Calu3 (cell line): ENCODE results near the gene PRL. TPM values are rescaled to one million over a fixed set of nuclear protein-coding genes. Genes with fewer than 3 reads are reported as not detected.

Experiments
- BruUV-seq: library from RNA; stranded (reverse); fragments of 400-500 nt; replicated peaks from 2 replicates; lab custom pipeline; 2021; lab: Mats Ljungman, UMichigan
- CTCF ChIA-PET: fragments of 300-600 bp; sonication (Branson Sonifier 250); formaldehyde crosslinking; loops from one replicate; lab custom pipeline; 2022; ENCODE audit warnings: antibody characterized with exemption; lab: Charles Lee
- DNase-seq: peaks from one replicate; pipeline ENCODE4 v3.0.0; 2022
- H3K27ac Mint-ChIP-seq: one replicate; pipeline ENCODE4 v1.8.0; 2022; ENCODE audit warnings: mixed read lengths; ENCODE audit not compliant: unreplicated experiment
- H3K27me3 Mint-ChIP-seq: one replicate; pipeline ENCODE4 v1.8.0; 2022; ENCODE audit warnings: mixed read lengths; ENCODE audit not compliant: unreplicated experiment
- H3K36me3 Mint-ChIP-seq: one replicate; pipeline ENCODE4 v1.8.0; 2022; ENCODE audit warnings: mild to moderate bottlenecking, moderate library complexity, mixed read lengths; ENCODE audit not compliant: insufficient read depth, unreplicated experiment
- H3K4me1 Mint-ChIP-seq: one replicate; pipeline ENCODE4 v1.8.0; 2022; ENCODE audit warnings: mild to moderate bottlenecking, low read depth, mixed read lengths; ENCODE audit not compliant: unreplicated experiment
- H3K4me3 Mint-ChIP-seq: one replicate; pipeline ENCODE4 v1.8.0; 2022; ENCODE audit warnings: mild to moderate bottlenecking, low read depth, moderate library complexity, mixed read lengths; ENCODE audit not compliant: unreplicated experiment
- H3K9me3 Mint-ChIP-seq: one replicate; pipeline ENCODE4 v1.8.0; 2022; ENCODE audit warnings: low read depth, mixed read lengths; ENCODE audit not compliant: unreplicated experiment
- intact Hi-C: fragments of 100-400 bp; cut with micrococcal nuclease; formaldehyde crosslinking; loops from one replicate; pipeline ENCODE4 v1.10.0; 2022; ENCODE audit not compliant: unreplicated experiment
- total RNA-seq: library from RNA; stranded (reverse); gene quantifications from 2 replicates; pipeline ENCODE4 v1.2.3, GENCODE V29; 2022
- TF ChIP-seq, protein P1 (sequence below): fragments of 200-600 bp; IDR thresholded peaks from one replicate; pipeline ENCODE4 v1.8.0; 2022; ENCODE audit warnings: antibody characterized with exemption; ENCODE audit not compliant: unreplicated experiment

The PRL gene
- total RNA-seq, 1 experiment from 2014 or later = not detected

DNA sequence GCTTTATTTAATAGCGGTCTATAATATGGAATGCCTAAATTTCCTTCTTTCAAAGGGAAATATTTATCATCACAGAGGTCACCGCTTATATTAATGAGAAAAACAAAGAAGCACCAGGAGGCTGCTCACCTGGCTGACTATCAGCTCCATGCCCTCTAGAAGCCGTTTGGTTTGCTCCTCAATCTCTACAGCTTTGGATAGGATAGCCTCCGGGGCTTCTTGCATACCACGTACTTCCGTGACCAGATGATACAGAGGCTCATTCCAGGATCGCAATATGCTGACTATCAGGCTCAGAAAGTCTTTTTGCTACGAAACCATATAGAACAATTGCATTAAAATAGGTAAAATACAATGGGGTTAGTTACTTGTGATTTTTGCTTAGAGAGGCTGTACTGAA lies 6.8 kb downstream of the PRL start:
- TF ChIP-seq, protein P1, sequence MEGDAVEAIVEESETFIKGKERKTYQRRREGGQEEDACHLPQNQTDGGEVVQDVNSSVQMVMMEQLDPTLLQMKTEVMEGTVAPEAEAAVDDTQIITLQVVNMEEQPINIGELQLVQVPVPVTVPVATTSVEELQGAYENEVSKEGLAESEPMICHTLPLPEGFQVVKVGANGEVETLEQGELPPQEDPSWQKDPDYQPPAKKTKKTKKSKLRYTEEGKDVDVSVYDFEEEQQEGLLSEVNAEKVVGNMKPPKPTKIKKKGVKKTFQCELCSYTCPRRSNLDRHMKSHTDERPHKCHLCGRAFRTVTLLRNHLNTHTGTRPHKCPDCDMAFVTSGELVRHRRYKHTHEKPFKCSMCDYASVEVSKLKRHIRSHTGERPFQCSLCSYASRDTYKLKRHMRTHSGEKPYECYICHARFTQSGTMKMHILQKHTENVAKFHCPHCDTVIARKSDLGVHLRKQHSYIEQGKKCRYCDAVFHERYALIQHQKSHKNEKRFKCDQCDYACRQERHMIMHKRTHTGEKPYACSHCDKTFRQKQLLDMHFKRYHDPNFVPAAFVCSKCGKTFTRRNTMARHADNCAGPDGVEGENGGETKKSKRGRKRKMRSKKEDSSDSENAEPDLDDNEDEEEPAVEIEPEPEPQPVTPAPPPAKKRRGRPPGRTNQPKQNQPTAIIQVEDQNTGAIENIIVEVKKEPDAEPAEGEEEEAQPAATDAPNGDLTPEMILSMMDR = no peak
- Mint-ChIP-seq H3K4me1 (no peaks in the 10 kb centered on the region), H3K4me3 (no peak overlapping the region), H3K36me3 (no peaks in the 10 kb centered on the region), H3K9me3 (peaks cover 5% of the 10 kb centered on the region), H3K27ac (no peak overlapping the region), H3K27me3 (no peaks in the 10 kb centered on the region)
- no TSS peak for BruUV-seq
- DNase-seq = no peak
- intact Hi-C loops = no loop called here
- CTCF ChIA-PET = no interaction called here

DNA sequence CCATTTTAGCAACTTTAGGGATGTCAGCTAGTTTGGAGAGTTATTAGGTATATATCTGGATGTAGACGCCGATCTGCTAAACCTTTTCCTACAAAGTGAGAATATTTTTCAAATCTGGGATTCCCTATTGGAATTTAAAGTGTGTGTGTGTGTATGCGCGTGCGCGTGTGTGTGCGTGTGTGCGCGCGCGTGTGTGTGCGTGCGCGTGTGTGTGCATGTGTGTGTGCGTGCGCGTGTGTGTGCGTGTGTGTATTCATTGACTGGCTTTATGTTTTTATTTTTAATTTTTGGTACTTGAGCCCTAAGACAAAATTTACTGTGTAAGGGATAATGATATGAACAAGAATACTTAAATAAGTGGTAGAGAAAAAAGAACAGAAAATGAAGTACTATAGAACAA lies 8.1 kb downstream of the PRL start:
- H3K9me3 Mint-ChIP-seq = peaks cover 5% of the 10 kb centered on the region

DNA sequence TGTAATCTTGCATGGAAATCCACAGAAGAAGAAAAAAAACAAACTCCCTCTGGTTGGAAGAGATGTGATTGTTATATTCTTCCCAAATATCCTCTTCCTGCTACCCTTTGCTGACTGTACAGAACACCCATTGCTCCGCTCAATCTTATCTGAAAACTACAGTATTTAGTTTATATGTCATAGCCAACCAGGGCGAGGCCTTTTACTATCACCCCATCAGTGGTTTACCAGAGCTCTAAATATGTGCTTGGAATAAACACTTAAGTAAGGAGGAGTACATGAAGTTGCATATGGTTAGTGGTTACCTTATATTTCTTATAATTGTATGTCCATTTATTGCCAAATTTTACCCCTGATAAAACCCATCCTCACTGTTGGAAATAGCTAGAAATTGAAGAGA lies 12.2 kb downstream of the PRL start:
- Mint-ChIP-seq H3K36me3 (no peaks in the 10 kb centered on the region), H3K4me3 (no peak overlapping the region), H3K4me1 (no peaks in the 10 kb centered on the region), H3K9me3 (peaks cover 2% of the 10 kb centered on the region), H3K27me3 (no peaks in the 10 kb centered on the region), H3K27ac (no peak overlapping the region)
- DNase-seq = no peak
- CTCF ChIA-PET = no interaction called here
- TF ChIP-seq, protein P1 = no peak
- intact Hi-C loops = no loop called here
- BruUV-seq = no TSS peak

More for the DNA sequence above, 8.1 kb downstream of the PRL start:
- no peak for DNase-seq
- TF ChIP-seq, protein P1 = no peak
- Mint-ChIP-seq H3K4me3 (no peak overlapping the region), H3K27me3 (no peaks in the 10 kb centered on the region), H3K4me1 (no peaks in the 10 kb centered on the region), H3K27ac (no peak overlapping the region), H3K36me3 (no peaks in the 10 kb centered on the region)
- no TSS peak for BruUV-seq
- CTCF ChIA-PET = no interaction called here
- intact Hi-C loops = no loop called here

DNA sequence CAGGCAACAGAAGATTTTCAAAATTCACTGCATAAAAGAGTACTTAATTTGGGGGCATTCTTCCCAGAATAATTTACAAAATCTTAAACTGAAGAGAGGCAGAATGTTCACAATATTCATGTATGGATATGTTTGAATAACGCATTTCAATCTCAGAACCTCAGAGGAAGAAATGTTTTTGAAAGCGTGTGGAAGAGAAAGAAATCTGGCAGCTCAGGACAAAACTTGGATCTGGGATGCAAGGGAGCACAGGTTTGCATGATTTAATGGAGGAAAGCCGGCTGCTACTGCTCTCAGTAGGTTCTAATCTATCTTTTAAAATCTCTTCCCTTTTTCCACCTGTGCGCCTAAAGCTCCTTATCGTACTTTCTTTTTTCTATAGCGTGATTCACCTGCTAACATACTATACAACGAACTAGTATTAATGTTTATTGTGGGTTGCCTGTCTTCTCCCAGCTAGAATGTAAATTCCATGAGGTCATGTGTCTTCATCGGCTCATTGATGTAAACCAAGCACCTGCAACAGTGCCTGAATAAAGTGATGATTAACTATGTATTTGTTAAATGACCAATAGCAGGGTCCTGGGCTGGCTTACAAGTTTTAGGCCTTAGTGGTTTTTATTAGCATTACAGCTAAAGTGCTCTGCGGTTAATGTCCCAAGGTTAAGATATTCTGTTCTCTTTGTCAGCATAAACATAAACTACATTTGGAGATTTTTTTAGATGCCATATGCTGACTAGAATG lies 15.3 kb downstream of the PRL start:
- no peak for DNase-seq
- no peaks in the 10 kb centered on the region for H3K4me1 Mint-ChIP-seq
- H3K27me3 Mint-ChIP-seq = no peaks in the 10 kb centered on the region
- H3K27ac Mint-ChIP-seq = no peak overlapping the region
- no peak overlapping the region for H3K4me3 Mint-ChIP-seq
- CTCF ChIA-PET = interaction anchor here (0.6 kb wide), 1 partner anchor 11 kb away, joined by 4 read pairs; no protein-coding TSS in a partner anchor
- intact Hi-C loops = no loop called here
- TF ChIP-seq, protein P1 = no peak
- BruUV-seq = no TSS peak
- H3K36me3 Mint-ChIP-seq = no peaks in the 10 kb centered on the region
- H3K9me3 Mint-ChIP-seq = peaks cover 6% of the 10 kb centered on the region
